GM19455 (cell line): ENCODE results near the gene CEP89.
"Not testable (repeated sequence)": the region's sequence is repeated elsewhere in the genome, so short reads cannot be mapped to it uniquely, and the experiment has no call there.

Source experiments
- ATAC-seq: cut with Tn5 transposase; IDR thresholded peaks from one replicate; pipeline ENCODE4 v1.9.1; 2021; ENCODE audit not compliant: unreplicated experiment

The CEP89 gene

GRCh38 chr19:32969549-32969948 lies 2.2 kb downstream of the CEP89 start:
- no peak for ATAC-seq

- ATAC-seq = no peak
These were observed 5.0 kb downstream of the CEP89 start for GRCh38 chr19:32966750-32967149.

- no peak for ATAC-seq
These were observed 26.5 kb downstream of the CEP89 start for GRCh38 chr19:32945260-32945659.

GRCh38 chr19:32941273-32941672 lies 30.5 kb downstream of the CEP89 start:
- not testable (repeated sequence) for ATAC-seq

GRCh38 chr19:32936065-32936464 lies 35.7 kb downstream of the CEP89 start:
- no peak for ATAC-seq

- ATAC-seq = no peak
These were observed 36.1 kb downstream of the CEP89 start for GRCh38 chr19:32935629-32936028.

- ATAC-seq = no peak
These were observed 38.2 kb downstream of the CEP89 start for GRCh38 chr19:32933571-32933970.

GRCh38 chr19:32930567-32930966 lies 41.2 kb downstream of the CEP89 start:
- ATAC-seq = no peak

GRCh38 chr19:32928806-32929205 lies 43.0 kb downstream of the CEP89 start:
- no peak for ATAC-seq

- no peak for ATAC-seq
These were observed 47.6 kb downstream of the CEP89 start for GRCh38 chr19:32924200-32924599.

GRCh38 chr19:32921624-32922023 lies 50.1 kb downstream of the CEP89 start:
- no peak for ATAC-seq

GRCh38 chr19:32919365-32919764 lies 52.4 kb downstream of the CEP89 start:
- no peak for ATAC-seq

- no peak for ATAC-seq
These were observed 54.2 kb downstream of the CEP89 start for GRCh38 chr19:32917616-32917996.

- no peak for ATAC-seq
These were observed 54.7 kb downstream of the CEP89 start for GRCh38 chr19:32916969-32917615.

- ATAC-seq = no peak
These were observed 56.7 kb downstream of the CEP89 start for GRCh38 chr19:32914879-32915660.

GRCh38 chr19:32911467-32911866 lies 60.3 kb downstream of the CEP89 start:
- no peak for ATAC-seq

GRCh38 chr19:32910874-32911273 lies 60.9 kb downstream of the CEP89 start:
- ATAC-seq = no peak

GRCh38 chr19:32910094-32910493 lies 61.7 kb downstream of the CEP89 start:
- no peak for ATAC-seq

- ATAC-seq = no peak
These were observed 62.5 kb downstream of the CEP89 start for GRCh38 chr19:32909257-32909656.

- ATAC-seq = no peak
These were observed 63.0 kb downstream of the CEP89 start for GRCh38 chr19:32908641-32909190.

GRCh38 chr19:32902448-32902847 lies 69.3 kb downstream of the CEP89 start:
- no peak for ATAC-seq

- ATAC-seq = no peak
These were observed 70.1 kb downstream of the CEP89 start for GRCh38 chr19:32901504-32902161.
